HG03196 (cell line): ENCODE data around the gene UBAP1L.

Experiments
- ATAC-seq: cut with Tn5 transposase; IDR thresholded peaks from one replicate; pipeline ENCODE4 v1.9.1; 2021; ENCODE audit not compliant: unreplicated experiment

The UBAP1L gene

GRCh38 chr15:65049418-65049840, 65.6 kb downstream of the UBAP1L start:
- ATAC-seq, result peak; percentile 54

GRCh38 chr15:65048241-65048640, 66.8 kb downstream of the UBAP1L start:
- no peak for ATAC-seq

- no peak for ATAC-seq
These were observed 70.1 kb downstream of the UBAP1L start, which contains the start of gene SLC51B for GRCh38 chr15:65044724-65045481. Gene SLC51B, plus strand, starts transcription at chr15:65045387. Its CDS starts 4,618 bp downstream, at chr15:65050005.

- peak; percentile 68 for ATAC-seq
These were observed 70.8 kb downstream of the UBAP1L start for GRCh38 chr15:65044218-65044617.

GRCh38 chr15:65042776-65043327, 72.1 kb downstream of the UBAP1L start:
- ATAC-seq, result no peak
